GM12874 (cell line): ENCODE results near the gene CGGBP1.

ENCODE experiments used
- TF ChIP-seq, protein P1 (sequence below): IDR thresholded peaks from 2 replicates; pipeline ENCODE4 v1.5.1; 2011; ENCODE audit warnings: low read depth, mild to moderate bottlenecking, control low read depth, low read length, moderate library complexity; ENCODE audit not compliant: insufficient read depth

CGGBP1 gene

DNA sequence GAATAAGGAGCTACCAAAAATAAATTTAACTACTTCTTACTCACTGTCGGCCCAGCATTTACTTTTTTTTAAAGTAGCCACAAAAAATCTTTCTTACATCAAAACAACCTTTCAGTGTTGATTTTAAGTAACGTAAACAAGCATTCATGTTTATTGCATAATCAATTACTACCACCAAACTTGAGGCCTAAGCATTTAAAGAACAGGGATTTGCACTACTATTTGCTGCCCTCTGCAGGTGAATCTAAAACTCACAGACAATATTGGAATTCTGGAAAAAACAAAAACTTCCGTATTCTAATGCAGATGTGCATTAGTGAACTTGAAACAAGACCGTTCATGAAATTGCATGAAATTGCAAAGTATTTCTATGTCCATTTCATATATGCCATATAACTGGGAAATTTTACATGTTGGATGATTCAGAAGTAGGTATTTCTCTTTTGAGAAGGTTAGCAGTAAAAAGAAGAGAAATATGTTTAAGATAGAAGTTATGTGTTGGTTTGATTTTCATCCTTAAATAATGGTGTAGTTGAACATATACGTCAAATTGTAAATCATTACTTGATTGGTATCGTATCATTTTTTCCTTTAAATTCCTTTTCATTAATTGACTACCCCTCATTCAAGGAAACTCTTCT lies 55.6 kb downstream of the CGGBP1 start:
- TF ChIP-seq, protein P1, sequence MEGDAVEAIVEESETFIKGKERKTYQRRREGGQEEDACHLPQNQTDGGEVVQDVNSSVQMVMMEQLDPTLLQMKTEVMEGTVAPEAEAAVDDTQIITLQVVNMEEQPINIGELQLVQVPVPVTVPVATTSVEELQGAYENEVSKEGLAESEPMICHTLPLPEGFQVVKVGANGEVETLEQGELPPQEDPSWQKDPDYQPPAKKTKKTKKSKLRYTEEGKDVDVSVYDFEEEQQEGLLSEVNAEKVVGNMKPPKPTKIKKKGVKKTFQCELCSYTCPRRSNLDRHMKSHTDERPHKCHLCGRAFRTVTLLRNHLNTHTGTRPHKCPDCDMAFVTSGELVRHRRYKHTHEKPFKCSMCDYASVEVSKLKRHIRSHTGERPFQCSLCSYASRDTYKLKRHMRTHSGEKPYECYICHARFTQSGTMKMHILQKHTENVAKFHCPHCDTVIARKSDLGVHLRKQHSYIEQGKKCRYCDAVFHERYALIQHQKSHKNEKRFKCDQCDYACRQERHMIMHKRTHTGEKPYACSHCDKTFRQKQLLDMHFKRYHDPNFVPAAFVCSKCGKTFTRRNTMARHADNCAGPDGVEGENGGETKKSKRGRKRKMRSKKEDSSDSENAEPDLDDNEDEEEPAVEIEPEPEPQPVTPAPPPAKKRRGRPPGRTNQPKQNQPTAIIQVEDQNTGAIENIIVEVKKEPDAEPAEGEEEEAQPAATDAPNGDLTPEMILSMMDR, result peak; percentile 45; the same call in 1 of the 2 replicates

DNA sequence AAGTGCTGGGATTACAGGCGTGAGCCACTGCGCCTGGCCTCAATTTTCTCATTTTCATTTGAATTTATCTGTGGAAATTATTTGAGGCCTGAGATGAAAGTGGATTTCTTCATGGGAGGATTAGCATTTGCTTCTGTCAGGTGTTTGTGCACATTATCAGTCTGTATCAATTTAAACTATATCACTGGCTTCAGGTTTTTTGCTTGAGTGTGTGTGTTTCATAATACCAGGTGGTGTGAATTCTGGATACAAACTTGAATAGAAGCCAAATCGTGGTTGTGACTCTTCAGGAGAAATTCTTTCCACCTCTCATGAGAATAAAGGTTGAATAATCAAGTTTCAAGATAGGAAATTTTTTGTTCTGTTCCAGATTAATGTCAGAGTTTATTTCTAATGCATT lies 56.4 kb downstream of the CGGBP1 start:
- TF ChIP-seq, protein P1, result no peak
